Measurements from ENCODE around the gene TSC2. TPM values are rescaled to one million over a fixed set of nuclear protein-coding genes. Genes with fewer than 3 reads are reported as not detected.
A peak's percentile ranks its signal among the peaks of the same experiment; 100 is the strongest.

Gene TSC2
- total and polyA plus RNA-seq, 2 of the 13 experiments (the other 11 are each of a cell fraction or from before 2014, with no cell fraction given) = 19.6 to 40.4 TPM

DNA sequence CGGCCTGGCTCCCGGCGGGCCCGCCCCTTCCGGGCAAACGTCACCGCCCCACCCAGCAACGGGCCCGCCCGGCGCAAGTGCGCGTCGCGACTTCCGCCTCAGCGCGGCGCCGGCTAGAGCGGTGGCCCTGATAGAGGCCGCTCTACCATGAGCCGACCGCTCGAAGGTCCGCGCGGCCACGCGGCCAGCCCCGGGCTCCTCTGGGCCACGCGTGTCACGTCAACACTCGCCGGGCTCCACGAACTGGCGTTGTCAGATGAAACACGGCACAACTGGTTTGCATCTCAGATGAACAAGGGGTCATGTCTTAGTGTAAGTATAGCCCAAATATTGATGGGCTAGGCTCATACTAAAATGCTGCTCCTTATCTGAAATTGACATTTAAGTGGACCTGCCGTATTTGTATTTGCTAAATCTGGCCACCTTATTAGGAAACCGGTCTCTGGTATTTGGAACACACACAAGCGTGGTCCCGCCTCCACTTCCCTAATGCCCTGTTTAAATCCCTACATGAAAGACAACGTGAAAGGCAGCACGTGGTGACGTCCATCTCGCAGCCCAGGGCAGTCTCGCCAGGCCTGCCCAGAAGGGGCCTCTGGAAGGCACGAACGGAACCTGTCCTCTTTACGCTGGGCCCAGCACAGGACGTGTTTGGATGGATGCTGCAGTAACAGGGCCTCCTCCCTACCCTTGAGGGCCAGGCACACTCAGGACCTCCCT, 37.8 kb upstream of the TSC2 start, which contains the start of gene ZNF598 (continued):
- TF ChIP-seq, protein P1, sequence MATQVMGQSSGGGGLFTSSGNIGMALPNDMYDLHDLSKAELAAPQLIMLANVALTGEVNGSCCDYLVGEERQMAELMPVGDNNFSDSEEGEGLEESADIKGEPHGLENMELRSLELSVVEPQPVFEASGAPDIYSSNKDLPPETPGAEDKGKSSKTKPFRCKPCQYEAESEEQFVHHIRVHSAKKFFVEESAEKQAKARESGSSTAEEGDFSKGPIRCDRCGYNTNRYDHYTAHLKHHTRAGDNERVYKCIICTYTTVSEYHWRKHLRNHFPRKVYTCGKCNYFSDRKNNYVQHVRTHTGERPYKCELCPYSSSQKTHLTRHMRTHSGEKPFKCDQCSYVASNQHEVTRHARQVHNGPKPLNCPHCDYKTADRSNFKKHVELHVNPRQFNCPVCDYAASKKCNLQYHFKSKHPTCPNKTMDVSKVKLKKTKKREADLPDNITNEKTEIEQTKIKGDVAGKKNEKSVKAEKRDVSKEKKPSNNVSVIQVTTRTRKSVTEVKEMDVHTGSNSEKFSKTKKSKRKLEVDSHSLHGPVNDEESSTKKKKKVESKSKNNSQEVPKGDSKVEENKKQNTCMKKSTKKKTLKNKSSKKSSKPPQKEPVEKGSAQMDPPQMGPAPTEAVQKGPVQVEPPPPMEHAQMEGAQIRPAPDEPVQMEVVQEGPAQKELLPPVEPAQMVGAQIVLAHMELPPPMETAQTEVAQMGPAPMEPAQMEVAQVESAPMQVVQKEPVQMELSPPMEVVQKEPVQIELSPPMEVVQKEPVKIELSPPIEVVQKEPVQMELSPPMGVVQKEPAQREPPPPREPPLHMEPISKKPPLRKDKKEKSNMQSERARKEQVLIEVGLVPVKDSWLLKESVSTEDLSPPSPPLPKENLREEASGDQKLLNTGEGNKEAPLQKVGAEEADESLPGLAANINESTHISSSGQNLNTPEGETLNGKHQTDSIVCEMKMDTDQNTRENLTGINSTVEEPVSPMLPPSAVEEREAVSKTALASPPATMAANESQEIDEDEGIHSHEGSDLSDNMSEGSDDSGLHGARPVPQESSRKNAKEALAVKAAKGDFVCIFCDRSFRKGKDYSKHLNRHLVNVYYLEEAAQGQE (IDR thresholded peaks at IDR 0.05; ENCODE audit: borderline replicate concordance in 1 of 2, low read depth in 1 of 2, low read length in 2 of 2) = no peak
- TF ChIP-seq ATAD3A (CRISPR knock-in tag; IDR thresholded peaks at IDR 0.05) (no peak), ZNF781 (CRISPR knock-in tag; IDR thresholded peaks at IDR 0.05; ENCODE audit: borderline replicate concordance, not compliant biosample characterization) (peak; percentile 83), MED1 (CRISPR knock-in tag; IDR thresholded peaks at IDR 0.05) (peak; percentile 52), ZBTB20 (CRISPR knock-in tag; IDR thresholded peaks at IDR 0.05; ENCODE audit: borderline replicate concordance, low read depth) (no peak; the same call in 1 of the 2 replicates), SNAI1 (CRISPR knock-in tag; IDR thresholded peaks at IDR 0.05; ENCODE audit: borderline replicate concordance) (no peak), YEATS2 (CRISPR knock-in tag; IDR thresholded peaks at IDR 0.05; ENCODE audit: borderline replicate concordance) (peak; percentile 83), MED8 (CRISPR knock-in tag; IDR thresholded peaks at IDR 0.05; ENCODE audit: insufficient replicate concordance) (no peak), ZBTB21 (CRISPR knock-in tag; IDR thresholded peaks at IDR 0.05) (no peak), CREB1 (IDR thresholded peaks at IDR 0.05) (peak; percentile 32; the same call in 1 of the 2 replicates), CREB1 (CRISPR knock-in tag; IDR thresholded peaks at IDR 0.05) (peak; percentile 35; the same call in 1 of the 2 replicates), ZNF550 (CRISPR knock-in tag; IDR thresholded peaks at IDR 0.05; ENCODE audit: borderline replicate concordance) (peak; percentile 53; the same call in 1 of the 2 replicates), PLRG1 (conservative IDR thresholded peaks at IDR 0.05) (no peak), PAWR (CRISPR knock-in tag; IDR thresholded peaks at IDR 0.05; ENCODE audit: borderline replicate concordance) (no peak), GPN1 (CRISPR knock-in tag; IDR thresholded peaks at IDR 0.05; ENCODE audit: borderline replicate concordance) (no peak), RFX5 (IDR thresholded peaks at IDR 0.05; ENCODE audit: low read depth, low read length) (no peak), ELK4 (CRISPR knock-in tag; IDR thresholded peaks at IDR 0.05; ENCODE audit: borderline replicate concordance) (no peak)
- TF ChIP-seq, protein P2, sequence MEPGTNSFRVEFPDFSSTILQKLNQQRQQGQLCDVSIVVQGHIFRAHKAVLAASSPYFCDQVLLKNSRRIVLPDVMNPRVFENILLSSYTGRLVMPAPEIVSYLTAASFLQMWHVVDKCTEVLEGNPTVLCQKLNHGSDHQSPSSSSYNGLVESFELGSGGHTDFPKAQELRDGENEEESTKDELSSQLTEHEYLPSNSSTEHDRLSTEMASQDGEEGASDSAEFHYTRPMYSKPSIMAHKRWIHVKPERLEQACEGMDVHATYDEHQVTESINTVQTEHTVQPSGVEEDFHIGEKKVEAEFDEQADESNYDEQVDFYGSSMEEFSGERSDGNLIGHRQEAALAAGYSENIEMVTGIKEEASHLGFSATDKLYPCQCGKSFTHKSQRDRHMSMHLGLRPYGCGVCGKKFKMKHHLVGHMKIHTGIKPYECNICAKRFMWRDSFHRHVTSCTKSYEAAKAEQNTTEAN (CRISPR knock-in tag; conservative IDR thresholded peaks at IDR 0.05) = 0 out of 2 replicates have a peak, but pooled peaks have one; percentile 16
- TF ChIP-seq, protein P3, sequence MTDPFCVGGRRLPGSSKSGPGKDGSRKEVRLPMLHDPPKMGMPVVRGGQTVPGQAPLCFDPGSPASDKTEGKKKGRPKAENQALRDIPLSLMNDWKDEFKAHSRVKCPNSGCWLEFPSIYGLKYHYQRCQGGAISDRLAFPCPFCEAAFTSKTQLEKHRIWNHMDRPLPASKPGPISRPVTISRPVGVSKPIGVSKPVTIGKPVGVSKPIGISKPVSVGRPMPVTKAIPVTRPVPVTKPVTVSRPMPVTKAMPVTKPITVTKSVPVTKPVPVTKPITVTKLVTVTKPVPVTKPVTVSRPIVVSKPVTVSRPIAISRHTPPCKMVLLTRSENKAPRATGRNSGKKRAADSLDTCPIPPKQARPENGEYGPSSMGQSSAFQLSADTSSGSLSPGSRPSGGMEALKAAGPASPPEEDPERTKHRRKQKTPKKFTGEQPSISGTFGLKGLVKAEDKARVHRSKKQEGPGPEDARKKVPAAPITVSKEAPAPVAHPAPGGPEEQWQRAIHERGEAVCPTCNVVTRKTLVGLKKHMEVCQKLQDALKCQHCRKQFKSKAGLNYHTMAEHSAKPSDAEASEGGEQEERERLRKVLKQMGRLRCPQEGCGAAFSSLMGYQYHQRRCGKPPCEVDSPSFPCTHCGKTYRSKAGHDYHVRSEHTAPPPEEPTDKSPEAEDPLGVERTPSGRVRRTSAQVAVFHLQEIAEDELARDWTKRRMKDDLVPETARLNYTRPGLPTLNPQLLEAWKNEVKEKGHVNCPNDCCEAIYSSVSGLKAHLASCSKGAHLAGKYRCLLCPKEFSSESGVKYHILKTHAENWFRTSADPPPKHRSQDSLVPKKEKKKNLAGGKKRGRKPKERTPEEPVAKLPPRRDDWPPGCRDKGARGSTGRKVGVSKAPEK (CRISPR knock-in tag; IDR thresholded peaks at IDR 0.05; ENCODE audit: borderline replicate concordance) = no peak
- TF ChIP-seq, protein P4, sequence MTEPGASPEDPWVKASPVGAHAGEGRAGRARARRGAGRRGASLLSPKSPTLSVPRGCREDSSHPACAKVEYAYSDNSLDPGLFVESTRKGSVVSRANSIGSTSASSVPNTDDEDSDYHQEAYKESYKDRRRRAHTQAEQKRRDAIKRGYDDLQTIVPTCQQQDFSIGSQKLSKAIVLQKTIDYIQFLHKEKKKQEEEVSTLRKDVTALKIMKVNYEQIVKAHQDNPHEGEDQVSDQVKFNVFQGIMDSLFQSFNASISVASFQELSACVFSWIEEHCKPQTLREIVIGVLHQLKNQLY (CRISPR knock-in tag; IDR thresholded peaks at IDR 0.05) = peak; percentile 6; the same call in 1 of the 2 replicates
